Ectodermal cell (in vitro differentiated cells): ENCODE results near the gene ST6GALNAC5. TPM values are rescaled to one million over a fixed set of nuclear protein-coding genes. Genes with fewer than 3 reads are reported as not detected.
A peak's percentile ranks its signal among the peaks of the same experiment; 100 is the strongest.
"Not testable (repeated sequence)": the region's sequence is repeated elsewhere in the genome, so short reads cannot be mapped to it uniquely, and the experiment has no call there.

Experiments
- H3K27ac ChIP-seq: 2 replicates; pipeline ENCODE4 v1.7.0; 2013; ENCODE audit warnings: mild to moderate bottlenecking, low read depth, low read length; ENCODE audit not compliant: insufficient read depth, poor library complexity, severe bottlenecking
- H3K27me3 ChIP-seq: 2 replicates; pipeline ENCODE4 v1.7.0; 2013; ENCODE audit warnings: mild to moderate bottlenecking, low read length; ENCODE audit not compliant: insufficient read depth, control insufficient read depth, poor library complexity, severe bottlenecking
- H3K36me3 ChIP-seq: one replicate; pipeline ENCODE4 v1.7.0; 2013; ENCODE audit warnings: low read length; ENCODE audit not compliant: control insufficient read depth, insufficient read depth
- H3K4me1 ChIP-seq: one replicate; pipeline ENCODE4 v1.7.0; 2013; ENCODE audit warnings: low read length; ENCODE audit not compliant: control insufficient read depth, insufficient read depth
- H3K4me3 ChIP-seq: 2 replicates; pipeline ENCODE4 v1.7.0; 2013; ENCODE audit warnings: low read depth, low read length, control low read depth; ENCODE audit not compliant: insufficient read depth
- H3K9me3 ChIP-seq: 2 replicates; pipeline ENCODE4 v1.7.0; 2013; ENCODE audit warnings: mild to moderate bottlenecking, low read length, moderate library complexity; ENCODE audit not compliant: control insufficient read depth
- WGBS, 2 experiments: methylation state at CpG; one replicate each; pipeline ENCODE4 v1.1.7; 2013; ENCODE audit warnings: missing lambda C conversion rate in 2 of 2; 5-methylcytosine and 5-hydroxymethylcytosine counted together
- polyA plus RNA-seq, 4 experiments: library from polyadenylated mRNA; stranded (reverse); fragments of 50-300 nt; gene quantifications; one replicate each; pipeline ENCODE4 v1.2.3, GENCODE V29; 2013

ST6GALNAC5 gene
- polyA plus RNA-seq (2013, experiment 1 of 4), result 13.3 TPM
- 12.2 TPM for polyA plus RNA-seq (2013, experiment 2 of 4)
- 12.8 TPM for polyA plus RNA-seq (2013, experiment 3 of 4)
- 13.3 TPM for polyA plus RNA-seq (2013, experiment 4 of 4)

DNA sequence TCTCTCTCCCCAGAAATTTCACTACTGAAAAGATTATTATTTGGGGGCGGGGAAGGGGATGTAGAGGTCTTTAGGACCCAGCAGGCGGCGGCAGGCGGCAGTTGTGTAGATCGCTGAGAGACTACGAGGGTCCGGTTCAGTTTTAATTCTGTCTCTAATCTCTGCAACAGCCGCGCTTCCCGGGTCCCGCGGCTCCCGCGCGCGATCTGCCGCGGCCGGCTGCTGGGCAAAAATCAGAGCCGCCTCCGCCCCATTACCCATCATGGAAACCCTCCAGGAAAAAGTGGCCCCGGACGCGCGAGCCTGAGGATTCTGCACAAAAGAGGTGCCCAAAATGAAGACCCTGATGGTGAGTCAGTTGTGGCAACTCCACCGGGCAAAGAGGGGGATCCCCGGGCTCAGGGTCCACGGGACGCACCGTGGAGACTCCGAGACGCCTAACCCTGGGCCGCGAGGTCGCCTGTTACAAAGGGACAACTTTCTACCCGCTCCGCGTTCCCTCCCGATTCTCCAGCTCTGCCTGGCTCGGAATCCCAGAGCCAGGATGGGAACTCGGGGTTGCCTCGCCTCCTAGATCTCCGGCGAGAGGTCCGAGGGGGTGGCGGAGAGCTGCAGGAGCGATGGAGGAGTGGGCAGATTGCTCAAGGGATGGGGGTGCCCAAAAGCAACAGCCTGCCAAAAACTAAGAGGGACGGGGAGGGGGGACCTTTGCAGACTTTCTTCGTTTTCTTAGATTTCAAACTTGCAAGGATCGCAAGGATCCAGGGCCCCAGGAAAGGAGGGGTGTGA, at the start of gene ST6GALNAC5:
TSS of gene ST6GALNAC5 (plus strand) at position 139 of the 789 bp plus-strand sequence.
- Histone ChIP-seq H3K27ac (peak within 1 kb of the TSS; percentile 46), H3K4me1 (peaks cover 8% of the 10 kb centered on the region), H3K27me3 (peaks cover 12% of the 10 kb centered on the region), H3K36me3 (no peaks in the 10 kb centered on the region), H3K4me3 (peak within 1 kb of the TSS; percentile 83), H3K9me3 (no peaks in the 10 kb centered on the region)
- whole genome bisulfite sequencing, 2 experiments, result 0% methylated on average over 50 of the region's 50 CpGs

DNA sequence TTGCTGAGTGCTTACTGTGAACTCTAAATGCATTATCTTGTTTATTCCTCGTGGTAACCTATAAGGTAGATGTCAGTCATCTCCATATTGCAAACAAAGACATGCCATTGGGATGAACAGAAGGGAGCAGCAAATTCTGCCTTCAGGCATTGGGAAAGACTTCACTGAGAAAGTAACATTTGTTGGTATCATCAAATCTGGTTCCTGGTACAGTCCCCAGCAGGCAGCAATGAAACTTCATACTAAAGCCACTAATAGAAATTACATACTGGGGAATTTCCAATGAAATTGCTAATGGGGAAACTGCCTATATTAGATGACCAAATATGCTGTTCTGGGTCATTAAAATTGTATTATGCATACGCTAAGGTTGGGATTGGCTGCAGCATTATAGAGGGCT, 47.3 kb upstream of the ST6GALNAC5 start:
- Histone ChIP-seq H3K9me3 (no peaks in the 10 kb centered on the region), H3K4me3 (no peak overlapping the region), H3K27me3 (no peaks in the 10 kb centered on the region), H3K4me1 (no peaks in the 10 kb centered on the region), H3K36me3 (no peaks in the 10 kb centered on the region), H3K27ac (no peak overlapping the region)
- 93 to 98% methylated on average over 2 of the region's 2 CpGs for WGBS, 2 experiments

GRCh38 chr1:76822961-76823360, 44.3 kb upstream of the ST6GALNAC5 start:
- not testable (repeated sequence) for H3K4me1 ChIP-seq, H3K9me3 ChIP-seq, H3K36me3 ChIP-seq, H3K4me3 ChIP-seq, H3K27ac ChIP-seq, H3K27me3 ChIP-seq

DNA sequence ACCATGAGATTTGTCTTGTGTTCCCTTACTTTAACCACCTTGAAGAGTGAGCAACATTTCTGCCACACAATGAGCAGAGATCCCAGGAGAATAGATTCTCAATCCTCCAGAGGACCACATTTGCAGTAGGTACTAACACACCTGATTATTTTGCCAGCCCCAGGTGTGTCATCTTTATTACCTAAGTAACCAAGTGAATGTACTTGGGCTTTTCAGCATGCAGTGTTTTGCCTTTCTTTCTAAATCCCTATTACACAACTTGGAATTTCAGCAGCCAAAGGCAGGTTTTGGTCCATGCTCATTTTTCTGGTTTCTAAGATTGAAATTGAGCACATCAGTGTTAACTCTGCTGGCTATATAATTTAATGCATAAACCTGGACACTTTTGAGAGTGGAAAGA, 43.2 kb upstream of the ST6GALNAC5 start:
- H3K9me3 ChIP-seq, result no peaks in the 10 kb centered on the region
- no peaks in the 10 kb centered on the region for H3K27me3 ChIP-seq
- no peaks in the 10 kb centered on the region for H3K36me3 ChIP-seq
- no peaks in the 10 kb centered on the region for H3K4me1 ChIP-seq
- H3K4me3 ChIP-seq, result no peak overlapping the region
- H3K27ac ChIP-seq, result no peak overlapping the region

DNA sequence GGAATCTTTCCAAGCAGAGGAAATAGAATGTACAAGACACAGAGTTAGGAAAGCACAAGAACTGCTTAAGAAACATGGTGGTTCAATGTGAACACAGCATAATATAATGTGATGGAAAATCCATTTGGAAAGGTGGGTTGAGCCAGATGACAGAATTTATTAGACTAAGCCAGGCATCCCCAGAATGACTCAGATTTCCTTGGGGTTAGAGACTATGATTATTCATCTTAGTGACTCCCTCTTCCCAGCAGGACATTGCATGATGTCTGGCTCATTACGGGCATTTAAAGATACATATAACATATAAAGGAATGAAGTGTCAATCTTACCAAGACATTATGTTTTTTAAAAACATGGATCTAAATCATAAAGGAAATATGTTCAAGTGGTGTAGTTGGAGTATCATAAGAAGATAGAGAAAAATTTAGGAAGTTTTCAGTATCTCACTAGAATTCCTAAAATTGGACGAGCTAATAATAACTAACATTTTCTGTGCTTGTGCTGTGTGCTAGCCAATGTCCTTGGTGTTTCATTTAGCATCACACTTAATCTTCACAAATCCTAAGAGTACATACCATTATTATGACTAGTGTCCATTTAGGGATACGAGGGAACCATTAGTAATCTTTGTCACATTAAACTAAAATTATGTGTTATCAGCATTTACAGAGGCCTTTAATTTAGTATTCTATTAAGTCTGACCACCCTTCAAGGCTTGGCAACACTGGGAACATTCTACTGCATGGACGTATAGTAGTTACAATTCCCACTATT, 41.0 kb upstream of the ST6GALNAC5 start:
- Histone ChIP-seq H3K4me3 (no peak overlapping the region), H3K27ac (no peak overlapping the region), H3K27me3 (no peaks in the 10 kb centered on the region), H3K4me1 (no peaks in the 10 kb centered on the region), H3K36me3 (no peaks in the 10 kb centered on the region), H3K9me3 (no peaks in the 10 kb centered on the region)
- WGBS, 2 experiments, result 87 to 90% methylated on average over 2 of the region's 4 CpGs

GRCh38 chr1:76827066-76827465, 40.2 kb upstream of the ST6GALNAC5 start:
- H3K27me3 ChIP-seq, result no peaks in the 10 kb centered on the region
- no peaks in the 10 kb centered on the region for H3K4me1 ChIP-seq
- no peak overlapping the region for H3K27ac ChIP-seq
- no peak overlapping the region for H3K4me3 ChIP-seq
- WGBS, 2 experiments, result 71 to 88% methylated on average over 2 of the region's 2 CpGs
- no peaks in the 10 kb centered on the region for H3K36me3 ChIP-seq
- no peaks in the 10 kb centered on the region for H3K9me3 ChIP-seq

GRCh38 chr1:76830373-76830772, 36.9 kb upstream of the ST6GALNAC5 start:
- Histone ChIP-seq H3K4me3 (no peak overlapping the region), H3K4me1 (no peaks in the 10 kb centered on the region), H3K27me3 (no peaks in the 10 kb centered on the region), H3K36me3 (no peaks in the 10 kb centered on the region), H3K27ac (no peak overlapping the region), H3K9me3 (no peaks in the 10 kb centered on the region)
- WGBS, 2 experiments, result 96 to 99% methylated on average over 6 of the region's 6 CpGs

DNA sequence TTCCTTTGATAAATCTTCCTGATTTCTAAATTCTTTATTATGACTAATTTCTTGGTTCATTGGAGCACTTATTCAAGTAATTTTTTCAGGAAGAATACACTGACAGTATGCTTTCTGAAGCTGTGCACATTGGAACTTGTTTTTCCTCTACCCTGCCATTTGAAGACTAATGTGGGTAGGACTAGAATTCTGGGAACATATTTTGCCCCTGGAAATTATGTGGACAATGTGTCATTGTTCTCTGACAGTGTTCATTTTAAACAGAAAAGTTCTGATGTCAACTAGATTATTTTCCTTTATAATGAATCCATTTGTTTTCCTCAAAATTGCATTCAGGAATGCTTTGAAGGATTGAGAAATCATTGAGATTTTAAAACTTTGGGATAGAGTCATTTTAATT, 34.8 kb upstream of the ST6GALNAC5 start:
- Histone ChIP-seq H3K27ac (no peak overlapping the region), H3K9me3 (no peaks in the 10 kb centered on the region), H3K27me3 (no peaks in the 10 kb centered on the region), H3K36me3 (no peaks in the 10 kb centered on the region), H3K4me1 (no peaks in the 10 kb centered on the region), H3K4me3 (no peak overlapping the region)

DNA sequence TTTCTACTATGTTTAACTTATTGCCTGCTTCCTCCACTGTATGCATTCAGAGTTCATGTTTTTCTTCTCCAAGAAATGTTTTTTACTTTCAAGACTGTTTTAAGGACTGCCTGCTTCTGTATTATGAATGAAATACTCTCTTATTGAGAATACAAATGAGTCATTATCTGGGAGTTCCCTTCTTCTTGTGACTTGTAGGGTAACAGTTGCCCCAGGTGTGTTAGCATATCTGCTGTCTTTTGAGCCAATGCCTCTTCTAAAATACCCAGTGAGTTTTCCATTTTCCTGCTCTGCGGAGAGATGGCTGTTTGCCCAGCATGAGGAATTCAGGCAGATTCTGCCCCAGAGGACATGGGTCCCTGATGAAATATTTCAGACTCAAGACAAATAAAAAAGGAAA, 34.1 kb upstream of the ST6GALNAC5 start:
- WGBS, 2 experiments, result 94 to 100% methylated on average over 1 of the region's 1 CpG
- no peak overlapping the region for H3K4me3 ChIP-seq
- no peaks in the 10 kb centered on the region for H3K36me3 ChIP-seq
- H3K27me3 ChIP-seq, result no peaks in the 10 kb centered on the region
- no peak overlapping the region for H3K27ac ChIP-seq
- H3K9me3 ChIP-seq, result no peaks in the 10 kb centered on the region
- H3K4me1 ChIP-seq, result no peaks in the 10 kb centered on the region

GRCh38 chr1:76833856-76834255, 33.4 kb upstream of the ST6GALNAC5 start:
- WGBS, 2 experiments, result 80 to 89% methylated on average over 2 of the region's 2 CpGs
- Histone ChIP-seq H3K9me3 (no peaks in the 10 kb centered on the region), H3K27ac (no peak overlapping the region), H3K4me1 (no peaks in the 10 kb centered on the region), H3K36me3 (no peaks in the 10 kb centered on the region), H3K27me3 (no peaks in the 10 kb centered on the region), H3K4me3 (no peak overlapping the region)
